B cell (primary cell): Measurements from ENCODE around the gene PLEKHA8. TPM values are rescaled to one million over a fixed set of nuclear protein-coding genes. Genes with fewer than 3 reads are reported as not detected.

ENCODE experiments used
- ATAC-seq: fragments of 200-7000 bp; cut with Tn5 transposase; one replicate; pipeline ENCODE4 v1.10.0; 2021; ENCODE audit warnings: low read depth, mild to moderate bottlenecking, moderate number of reproducible peaks, moderate library complexity
- CTCF ChIA-PET: fragments of 350-600 bp; sonication (Branson Sonifier 250); formaldehyde crosslinking; loops from one replicate; lab custom pipeline; 2021; ENCODE audit warnings: antibody characterized with exemption, inconsistent platforms; lab: Charles Lee
- POLR2A ChIA-PET: fragments of 350-600 bp; sonication (Branson Sonifier 250); formaldehyde crosslinking; loops from one replicate; lab custom pipeline; 2021; ENCODE audit warnings: antibody characterized with exemption; lab: Charles Lee
- DNase-seq: peaks from one replicate; pipeline ENCODE4 v3.0.0; 2013
- H2AFZ ChIP-seq: 2 replicates; pipeline ENCODE4 v1.6.1; 2012; ENCODE audit warnings: mild to moderate bottlenecking, low read depth, low read length; ENCODE audit not compliant: insufficient read depth, poor library complexity, severe bottlenecking
- H3K27ac ChIP-seq, 2 donors: 1 replicate in 1 of 2; 2 replicates in 1 of 2; pipeline ENCODE4 v1.5.1; 2012 to 2013; ENCODE audit warnings: low read length in 2 of 2, mild to moderate bottlenecking in 2 of 2, moderate library complexity in 1 of 2
- H3K27me3 ChIP-seq, 4 experiments: fragments of 200-600 bp in 1 of 4; sonication (generic) in 1 of 4; replicated peaks in 1 of 4; 1 replicate in 2 of 4; 2 replicates in 2 of 4; pipeline versions ENCODE4 v1.6.1 to v1.7.0; 2013 to 2016; ENCODE audit warnings: low read length in 3 of 4, mild to moderate bottlenecking in 2 of 4, mixed read lengths in 1 of 4, moderate library complexity in 1 of 4; ENCODE audit not compliant: insufficient read depth in 4 of 4, control insufficient read depth in 3 of 4; ENCODE audit errors: control extremely low read depth in 1 of 4
- H3K36me3 ChIP-seq, 2 experiments: replicated peaks in 1 of 2; 1 replicate in 1 of 2; 2 replicates in 1 of 2; pipeline versions ENCODE4 v1.6.1 to v1.7.1; 2013; ENCODE audit warnings: low read length in 1 of 2; ENCODE audit not compliant: insufficient read depth in 2 of 2, control insufficient read depth in 1 of 2; ENCODE audit errors: control extremely low read depth in 1 of 2, extremely low read depth in 1 of 2
- H3K4me1 ChIP-seq, 2 donors: fragments of 200-600 bp in 1 of 2; sonication (generic) in 1 of 2; 1 replicate in 1 of 2; 2 replicates in 1 of 2; pipeline versions ENCODE4 v1.5.1 to v1.6.1; 2013 to 2017; ENCODE audit warnings: low read length in 2 of 2; ENCODE audit not compliant: control insufficient read depth in 2 of 2, insufficient read depth in 2 of 2
- H3K4me2 ChIP-seq: replicated peaks from 2 replicates; pipeline ENCODE3; 2012; ENCODE audit warnings: mild to moderate bottlenecking, low read depth, low read length; ENCODE audit not compliant: poor library complexity, severe bottlenecking
- H3K4me3 ChIP-seq, 5 experiments: fragments of 200-600 bp in 1 of 5; sonication (generic) in 1 of 5; 1 replicate in 3 of 5; 2 replicates in 2 of 5; pipeline versions ENCODE4 v1.5.1 to v1.7.0; 2011 to 2016; ENCODE audit warnings: low read length in 4 of 5, mild to moderate bottlenecking in 4 of 5, low read depth in 2 of 5, control low read depth in 1 of 5, moderate library complexity in 1 of 5; ENCODE audit not compliant: insufficient read depth in 1 of 5; ENCODE audit errors: control extremely low read depth in 1 of 5, extremely low read depth in 1 of 5
- H3K79me2 ChIP-seq: fragments of 200-600 bp; sonication (generic); one replicate; pipeline ENCODE4 v1.6.0; 2016; ENCODE audit warnings: low read length; ENCODE audit not compliant: control insufficient read depth, insufficient read depth
- H3K9ac ChIP-seq: fragments of 200-600 bp; sonication (generic); 2 replicates; pipeline ENCODE4 v1.6.1; 2017; ENCODE audit warnings: mild to moderate bottlenecking, low read length, moderate library complexity
- H3K9me3 ChIP-seq, 3 donors: one replicate each; pipeline versions ENCODE4 v1.6.1 to v1.7.1; 2013; ENCODE audit warnings: low read length in 2 of 3; ENCODE audit not compliant: control insufficient read depth in 2 of 3, insufficient read depth in 1 of 3; ENCODE audit errors: control extremely low read depth in 1 of 3
- H4K20me1 ChIP-seq: 2 replicates; pipeline ENCODE4 v1.6.0; 2012; ENCODE audit warnings: mild to moderate bottlenecking, low read length; ENCODE audit not compliant: insufficient read depth, control insufficient read depth, poor library complexity, severe bottlenecking
- H3K27ac Mint-ChIP-seq: one replicate; pipeline ENCODE4 v1.8.0; 2021; ENCODE audit warnings: mixed read lengths
- H3K27me3 Mint-ChIP-seq: one replicate; pipeline ENCODE4 v1.8.0; 2021; ENCODE audit warnings: mixed read lengths
- H3K4me1 Mint-ChIP-seq: one replicate; pipeline ENCODE4 v1.8.0; 2021; ENCODE audit warnings: mixed read lengths
- H3K4me3 Mint-ChIP-seq: one replicate; pipeline ENCODE4 v1.8.0; 2021; ENCODE audit warnings: mixed read lengths
- H3K9me3 Mint-ChIP-seq: one replicate; pipeline ENCODE4 v1.8.0; 2022; ENCODE audit warnings: mixed read lengths; ENCODE audit not compliant: insufficient read depth
- CTCF ChIP-seq: fragments of 200-600 bp; IDR thresholded peaks from one replicate; pipeline ENCODE4 v1.8.0; 2022; ENCODE audit warnings: antibody characterized with exemption, mild to moderate bottlenecking
- EZH2 ChIP-seq: IDR thresholded peaks from 2 replicates; pipeline ENCODE4 v1.6.1; 2012; ENCODE audit warnings: borderline replicate concordance, low read depth, mild to moderate bottlenecking, moderate library complexity, low read length; ENCODE audit not compliant: insufficient read depth, poor library complexity, severe bottlenecking
- WGBS: methylation state at CpG from one replicate; pipeline ENCODE4 v1.1.5; 2013; ENCODE audit warnings: missing lambda C conversion rate; ENCODE audit not compliant: insufficient coverage; 5-methylcytosine and 5-hydroxymethylcytosine counted together
- intact Hi-C: fragments of 100-400 bp; cut with micrococcal nuclease; formaldehyde crosslinking; loops from one replicate; pipeline ENCODE4 v1.10.0; 2022
- polyA plus RNA-seq: library from polyadenylated mRNA; depleted of rRNA; stranded (reverse); fragments of >200 nt; gene quantifications from 2 replicates; pipeline ENCODE4 v1.2.3, GENCODE V29; 2012
- total RNA-seq, 2 donors: library from RNA; stranded (reverse); fragments of 120-200 nt in 1 of 2; gene quantifications; 1 replicate in 1 of 2; 2 replicates in 1 of 2; pipeline versions ENCODE4 v1.2.3 to v1.2.4, GENCODE V29; 2013 to 2022

Gene PLEKHA8
- total and polyA plus RNA-seq, 2 donors (not counting 1 experiment from before 2014, with no cell fraction given): 1.7 to 10.5 TPM

GRCh38 chr7:30162133-30162532, 133.9 kb downstream of the PLEKHA8 start:
- Mint-ChIP-seq H3K9me3 (no peaks in the 10 kb centered on the region), H3K4me1 (peaks cover 54% of the 10 kb centered on the region), H3K4me3 (peak overlapping the region; percentile 46), H3K27me3 (no peaks in the 10 kb centered on the region), H3K27ac (peak overlapping the region; percentile 66)
- peaks cover 41 to 47% of the 10 kb centered on the region in 2 donors for H3K4me1 ChIP-seq
- DNase-seq: no peak
- H3K27ac ChIP-seq: peak overlapping the region in 1 of 2 donors; percentile 18
- intact Hi-C loops: loop anchor here (5.0 kb wide), 2 partner anchors 120 to 285 kb away; partner anchors contain the start of gene ZNRF2
- peak overlapping the region; percentile 30 for H3K9ac ChIP-seq
- TF ChIP-seq EZH2 (no peak), CTCF (no peak)
- no peaks in the 10 kb centered on the region for H3K27me3 ChIP-seq
- H3K4me2 ChIP-seq: peak overlapping the region; percentile 61
- H3K36me3 ChIP-seq: no peaks in the 10 kb centered on the region
- no peak for ATAC-seq
- ChIA-PET CTCF (interaction anchor here (0.8 to 4.2 kb wide), 7 partner anchors 27 to 402 kb away, joined by 3 to 41 read pairs (median 4); partner anchors contain the start of gene MTURN), POLR2A (interaction anchor here (0.5 to 1.2 kb wide), 2 partner anchors 14 to 318 kb away, joined by 4 to 9 read pairs; no protein-coding TSS in a partner anchor)
- H3K79me2 ChIP-seq: no peaks in the 10 kb centered on the region
- no CpG with 5 or more reads among the region's 3 CpGs for WGBS
- H3K9me3 ChIP-seq: no peaks in the 10 kb centered on the region
- H4K20me1 ChIP-seq: no peaks in the 10 kb centered on the region
- H3K4me3 ChIP-seq: no peak overlapping the region
- H2AFZ ChIP-seq: peak overlapping the region; percentile 65

- Histone ChIP-seq H3K79me2 (no peaks in the 10 kb centered on the region), H3K27ac (peak overlapping the region in 1 of 2 donors; percentile 18), H3K4me2 (peak overlapping the region; percentile 61), H3K9ac (peak overlapping the region; percentile 30), H3K9me3 (no peaks in the 10 kb centered on the region), H3K4me1 (peaks cover 41 to 47% of the 10 kb centered on the region in 2 donors), H3K36me3 (no peaks in the 10 kb centered on the region), H3K4me3 (no peak overlapping the region), H3K27me3 (no peaks in the 10 kb centered on the region), H2AFZ (peak overlapping the region; percentile 65), H4K20me1 (no peaks in the 10 kb centered on the region)
- intact Hi-C loops: loop anchor here (5.0 kb wide), 2 partner anchors 120 to 285 kb away; partner anchors contain the start of gene ZNRF2
- DNase-seq (no peak), ATAC-seq (no peak)
- TF ChIP-seq CTCF (no peak), EZH2 (no peak)
- Mint-ChIP-seq H3K27me3 (no peaks in the 10 kb centered on the region), H3K4me3 (peak overlapping the region; percentile 46), H3K9me3 (no peaks in the 10 kb centered on the region), H3K4me1 (peaks cover 52% of the 10 kb centered on the region), H3K27ac (peak overlapping the region; percentile 77)
- ChIA-PET POLR2A (no interaction called here), CTCF (interaction anchor here (0.7 to 4.2 kb wide), 12 partner anchors 14 to 401 kb away, joined by 3 to 41 read pairs (median 3); partner anchors contain the start of gene MTURN)
- WGBS: 21% methylated on average over 3 of the region's 5 CpGs
These were observed 134.5 kb downstream of the PLEKHA8 start for GRCh38 chr7:30162622-30163124.
